GM10266 (cell line): Measurements from ENCODE around the gene DNM3.

Experiments
- DNase-seq: peaks from one replicate; pipeline ENCODE4 v3.0.0; 2012; ENCODE audit errors: extremely low spot score
- TF ChIP-seq, protein P1 (sequence below): IDR thresholded peaks from 2 replicates; pipeline ENCODE4 v1.5.1; 2012; ENCODE audit warnings: mild to moderate bottlenecking, low read depth; ENCODE audit not compliant: control insufficient read depth, insufficient read depth; ENCODE audit errors: missing control alignments

Gene DNM3

GRCh38 chr1:172344444-172344843 lies 503.1 kb downstream of the DNM3 start:
- TF ChIP-seq, protein P1, sequence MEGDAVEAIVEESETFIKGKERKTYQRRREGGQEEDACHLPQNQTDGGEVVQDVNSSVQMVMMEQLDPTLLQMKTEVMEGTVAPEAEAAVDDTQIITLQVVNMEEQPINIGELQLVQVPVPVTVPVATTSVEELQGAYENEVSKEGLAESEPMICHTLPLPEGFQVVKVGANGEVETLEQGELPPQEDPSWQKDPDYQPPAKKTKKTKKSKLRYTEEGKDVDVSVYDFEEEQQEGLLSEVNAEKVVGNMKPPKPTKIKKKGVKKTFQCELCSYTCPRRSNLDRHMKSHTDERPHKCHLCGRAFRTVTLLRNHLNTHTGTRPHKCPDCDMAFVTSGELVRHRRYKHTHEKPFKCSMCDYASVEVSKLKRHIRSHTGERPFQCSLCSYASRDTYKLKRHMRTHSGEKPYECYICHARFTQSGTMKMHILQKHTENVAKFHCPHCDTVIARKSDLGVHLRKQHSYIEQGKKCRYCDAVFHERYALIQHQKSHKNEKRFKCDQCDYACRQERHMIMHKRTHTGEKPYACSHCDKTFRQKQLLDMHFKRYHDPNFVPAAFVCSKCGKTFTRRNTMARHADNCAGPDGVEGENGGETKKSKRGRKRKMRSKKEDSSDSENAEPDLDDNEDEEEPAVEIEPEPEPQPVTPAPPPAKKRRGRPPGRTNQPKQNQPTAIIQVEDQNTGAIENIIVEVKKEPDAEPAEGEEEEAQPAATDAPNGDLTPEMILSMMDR: no peak
- DNase-seq: no peak

GRCh38 chr1:172345077-172345476 lies 503.8 kb downstream of the DNM3 start:
- TF ChIP-seq, protein P1: no peak
- DNase-seq: no peak

GRCh38 chr1:172347416-172347815 lies 506.1 kb downstream of the DNM3 start:
- DNase-seq: no peak
- TF ChIP-seq, protein P1: no peak

- no peak for DNase-seq
- TF ChIP-seq, protein P1: no peak
These were observed 509.6 kb downstream of the DNM3 start for GRCh38 chr1:172350856-172351255.

GRCh38 chr1:172351346-172351745 lies 510.0 kb downstream of the DNM3 start:
- no peak for DNase-seq
- TF ChIP-seq, protein P1: no peak

- no peak for DNase-seq
- TF ChIP-seq, protein P1: no peak
These were observed 510.5 kb downstream of the DNM3 start for GRCh38 chr1:172351754-172352161.

DNA sequence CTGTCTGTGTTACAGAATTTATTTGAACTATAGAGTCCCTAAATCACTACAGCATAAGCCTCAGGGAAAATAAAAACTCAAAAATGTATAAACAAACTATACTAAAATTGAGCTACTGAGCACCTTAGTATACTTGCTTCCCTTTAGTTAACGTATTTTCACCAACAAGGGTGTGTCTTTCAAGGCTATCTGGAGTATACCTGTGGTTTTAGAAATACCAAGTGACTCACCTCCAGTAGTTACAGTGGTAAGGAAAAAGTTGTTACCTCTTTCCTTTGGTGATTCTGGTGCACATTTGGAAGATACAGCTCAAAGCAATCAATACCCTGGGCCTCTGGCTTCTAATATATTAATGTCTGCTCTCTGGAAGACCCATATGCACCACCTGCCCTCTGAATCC lies 511.1 kb downstream of the DNM3 start:
- no peak for DNase-seq
- TF ChIP-seq, protein P1: no peak
